A549 (cell line): ENCODE data around the gene ITGB8.

Source experiments
- CEBPB ChIP-seq, 2 experiments: fragments of >200 bp in 1 of 2; sonication (Bioruptor Twin) in 1 of 2; formaldehyde crosslinking in 1 of 2; IDR thresholded peaks; 2 replicates each; pipeline ENCODE4 v1.6.1; 2012 to 2016
- CHD2 ChIP-seq: fragments of 150-350 bp; IDR thresholded peaks from 2 replicates; pipeline ENCODE4 v1.6.1; 2014; ENCODE audit warnings: low read length; ENCODE audit not compliant: partially characterized antibody
- CTCF ChIP-seq: fragments of >200 bp; sonication (Bioruptor Twin); formaldehyde crosslinking; IDR thresholded peaks from 3 replicates; pipeline ENCODE4 v1.5.1; 2016
- EP300 ChIP-seq, 2 experiments: fragments of >200 bp; sonication (Bioruptor Twin); formaldehyde crosslinking; IDR thresholded peaks; 2 replicates in 1 of 2; 3 replicates in 1 of 2; pipeline ENCODE4 v1.6.1; 2016 to 2017
- HEYL ChIP-seq: fragments of 250-450 bp; sonication (Bioruptor Pico); IDR thresholded peaks from 2 replicates; pipeline ENCODE4 v1.8.0; 2021; ENCODE audit warnings: mild to moderate bottlenecking, moderate library complexity
- JUNB ChIP-seq: fragments of >200 bp; sonication (Bioruptor Twin); formaldehyde crosslinking; IDR thresholded peaks from 2 replicates; pipeline ENCODE4 v1.6.1; 2016
- NR3C1 ChIP-seq: fragments of >200 bp; sonication (Bioruptor Twin); formaldehyde crosslinking; IDR thresholded peaks from 3 replicates; pipeline ENCODE4 v1.6.1; 2017
- POLR2A ChIP-seq: IDR thresholded peaks from 2 replicates; pipeline ENCODE4 v1.6.1; 2012; ENCODE audit warnings: mild to moderate bottlenecking, low read length
- POLR2AphosphoS2 ChIP-seq: conservative IDR thresholded peaks from 2 replicates; pipeline ENCODE4 v1.6.1; 2012; ENCODE audit warnings: low read length, improper control_type of control experiment, inconsistent platforms
- RAD21 ChIP-seq, 2 experiments: fragments of >200 bp in 1 of 2; sonication (Bioruptor Twin) in 1 of 2; formaldehyde crosslinking in 1 of 2; IDR thresholded peaks in 1 of 2; conservative IDR thresholded peaks in 1 of 2; 2 replicates in 1 of 2; 3 replicates in 1 of 2; pipeline ENCODE4 v1.6.1; 2012 to 2018; ENCODE audit warnings: inconsistent platforms in 1 of 2
- RFX5 ChIP-seq: fragments of 450-650 bp; IDR thresholded peaks from 2 replicates; pipeline ENCODE4 v1.7.1; 2014; ENCODE audit warnings: antibody characterized with exemption, mild to moderate bottlenecking, moderate library complexity
- TP53 ChIP-seq: fragments of 250-450 bp; sonication (Bioruptor Pico); IDR thresholded peaks from 2 replicates; pipeline ENCODE4 v1.5.0; 2021; ENCODE audit warnings: mild to moderate bottlenecking, moderate library complexity

GRCh38 chr7:20376796-20377195 is 46.1 kb downstream of the ITGB8 start:
- TF ChIP-seq CEBPB (IDR thresholded peaks at IDR 0.05) (no peak), POLR2A (no peak), TP53 (CRISPR knock-in tag) (no peak), HEYL (CRISPR knock-in tag) (no peak), RFX5 (no peak), NR3C1 (no peak), RAD21 (conservative IDR thresholded peaks at IDR 0.05 in 1 of 2, IDR thresholded peaks at IDR 0.05 in 1 of 2) (no peak), EP300 (IDR thresholded peaks at IDR 0.05) (no peak), JUNB (no peak), POLR2AphosphoS2 (no peak), CTCF (no peak), CHD2 (no peak)
